Astrocyte (in vitro differentiated cells and primary cell): ENCODE measurements around the gene FRMD7. TPM values are rescaled to one million over a fixed set of nuclear protein-coding genes. Genes with fewer than 3 reads are reported as not detected.

Experiments
- DNase-seq: peaks from one replicate; pipeline ENCODE4 v3.0.0-alpha.2; 2010; ENCODE audit warnings: low read depth
- FAIRE-seq: peaks from 2 replicates; lab custom pipeline; 2011; peaks lifted over from hg19 to GRCh38; lab: Jason Lieb, UNC
- H2AFZ ChIP-seq: 2 replicates; pipeline ENCODE4 v1.6.0; 2012; ENCODE audit warnings: low read depth, low read length, inconsistent platforms
- H3K27ac ChIP-seq: 2 replicates; pipeline ENCODE4 v1.5.1; 2011; ENCODE audit warnings: low read depth, low read length, inconsistent platforms
- H3K27me3 ChIP-seq: 2 replicates; pipeline ENCODE4 v1.6.0; 2011; ENCODE audit warnings: low read length, inconsistent platforms; ENCODE audit not compliant: insufficient read depth
- H3K36me3 ChIP-seq: 2 replicates; pipeline ENCODE4 v1.5.1; 2011; ENCODE audit warnings: low read length, inconsistent platforms; ENCODE audit not compliant: insufficient read depth
- H3K4me1 ChIP-seq: 2 replicates; pipeline ENCODE4 v1.5.1; 2011; ENCODE audit warnings: low read length, inconsistent platforms; ENCODE audit not compliant: insufficient read depth
- H3K4me2 ChIP-seq: 2 replicates; pipeline ENCODE4 v1.6.0; 2012; ENCODE audit warnings: low read length, inconsistent platforms
- H3K4me3 ChIP-seq: 2 replicates; pipeline ENCODE4 v1.5.1; 2011; ENCODE audit warnings: low read depth, mild to moderate bottlenecking, low read length, inconsistent platforms; ENCODE audit not compliant: insufficient read depth
- H3K79me2 ChIP-seq: 2 replicates; pipeline ENCODE4 v1.6.0; 2012; ENCODE audit warnings: mild to moderate bottlenecking, low read length, inconsistent platforms; ENCODE audit not compliant: insufficient read depth
- H3K9ac ChIP-seq: 2 replicates; pipeline ENCODE4 v1.6.0; 2012; ENCODE audit warnings: mild to moderate bottlenecking, low read length, inconsistent platforms
- H3K9me3 ChIP-seq: 2 replicates; pipeline ENCODE4 v1.5.1; 2012; ENCODE audit warnings: low read depth, mild to moderate bottlenecking, low read length, inconsistent platforms; ENCODE audit not compliant: insufficient read depth
- H4K20me1 ChIP-seq: 2 replicates; pipeline ENCODE4 v1.6.0; 2012; ENCODE audit warnings: low read length, inconsistent platforms; ENCODE audit not compliant: insufficient read depth
- H3K27ac Mint-ChIP-seq: one replicate; pipeline ENCODE4 v1.8.0; 2021; ENCODE audit warnings: mild to moderate bottlenecking, mixed read lengths; ENCODE audit not compliant: unreplicated experiment
- H3K27me3 Mint-ChIP-seq: one replicate; pipeline ENCODE4 v1.8.0; 2021; ENCODE audit warnings: low read depth, mixed read lengths; ENCODE audit not compliant: unreplicated experiment
- H3K36me3 Mint-ChIP-seq: one replicate; pipeline ENCODE4 v1.8.0; 2021; ENCODE audit warnings: low read depth, mixed read lengths; ENCODE audit not compliant: unreplicated experiment
- H3K4me1 Mint-ChIP-seq: one replicate; pipeline ENCODE4 v1.8.0; 2021; ENCODE audit warnings: low read depth, mixed read lengths; ENCODE audit not compliant: unreplicated experiment
- H3K4me3 Mint-ChIP-seq: one replicate; pipeline ENCODE4 v1.8.0; 2021; ENCODE audit warnings: mild to moderate bottlenecking, moderate library complexity, mixed read lengths; ENCODE audit not compliant: unreplicated experiment
- H3K9me3 Mint-ChIP-seq: one replicate; pipeline ENCODE4 v1.8.0; 2021; ENCODE audit warnings: mild to moderate bottlenecking, mixed read lengths; ENCODE audit not compliant: unreplicated experiment
- CTCF ChIP-seq: IDR thresholded peaks from 2 replicates; pipeline ENCODE4 v1.5.1; 2011; ENCODE audit warnings: low read depth, mild to moderate bottlenecking, inconsistent platforms, low read length, moderate library complexity; ENCODE audit not compliant: insufficient read depth
- EZH2 ChIP-seq: IDR thresholded peaks from 2 replicates; pipeline ENCODE4 v1.6.1; 2012; ENCODE audit warnings: mild to moderate bottlenecking, low read length, inconsistent platforms; ENCODE audit not compliant: insufficient read depth
- total RNA-seq: library from RNA; stranded (reverse); gene quantifications from 2 replicates; pipeline ENCODE4 v1.2.1, GENCODE V29; 2021

Gene FRMD7
- total RNA-seq, 1 donor from 2014 or later = 0.09 TPM

GRCh38 chrX:132094164-132094563 lies 33.7 kb downstream of the FRMD7 start:
- FAIRE-seq (no peak), DNase-seq (peak; percentile 58)
- no peaks in the 10 kb centered on the region for H3K27me3 ChIP-seq
- no peak overlapping the region for H3K4me3 Mint-ChIP-seq
- no peak overlapping the region for H3K27ac Mint-ChIP-seq
- no peaks in the 10 kb centered on the region for H3K9me3 Mint-ChIP-seq
- no peaks in the 10 kb centered on the region for H3K9me3 ChIP-seq
- no peaks in the 10 kb centered on the region for H4K20me1 ChIP-seq
- no peak overlapping the region for H2AFZ ChIP-seq
- H3K4me2 ChIP-seq = no peak overlapping the region
- H3K27ac ChIP-seq = no peak overlapping the region
- no peak overlapping the region for H3K4me3 ChIP-seq
- no peak for TF ChIP-seq CTCF
- TF ChIP-seq EZH2 = no peak
- H3K36me3 ChIP-seq = no peaks in the 10 kb centered on the region
- peaks cover 4% of the 10 kb centered on the region for H3K4me1 Mint-ChIP-seq
- no peak overlapping the region for H3K9ac ChIP-seq
- H3K4me1 ChIP-seq = no peaks in the 10 kb centered on the region
- peaks cover 3% of the 10 kb centered on the region for H3K27me3 Mint-ChIP-seq
- H3K79me2 ChIP-seq = no peaks in the 10 kb centered on the region
- no peaks in the 10 kb centered on the region for H3K36me3 Mint-ChIP-seq

DNA sequence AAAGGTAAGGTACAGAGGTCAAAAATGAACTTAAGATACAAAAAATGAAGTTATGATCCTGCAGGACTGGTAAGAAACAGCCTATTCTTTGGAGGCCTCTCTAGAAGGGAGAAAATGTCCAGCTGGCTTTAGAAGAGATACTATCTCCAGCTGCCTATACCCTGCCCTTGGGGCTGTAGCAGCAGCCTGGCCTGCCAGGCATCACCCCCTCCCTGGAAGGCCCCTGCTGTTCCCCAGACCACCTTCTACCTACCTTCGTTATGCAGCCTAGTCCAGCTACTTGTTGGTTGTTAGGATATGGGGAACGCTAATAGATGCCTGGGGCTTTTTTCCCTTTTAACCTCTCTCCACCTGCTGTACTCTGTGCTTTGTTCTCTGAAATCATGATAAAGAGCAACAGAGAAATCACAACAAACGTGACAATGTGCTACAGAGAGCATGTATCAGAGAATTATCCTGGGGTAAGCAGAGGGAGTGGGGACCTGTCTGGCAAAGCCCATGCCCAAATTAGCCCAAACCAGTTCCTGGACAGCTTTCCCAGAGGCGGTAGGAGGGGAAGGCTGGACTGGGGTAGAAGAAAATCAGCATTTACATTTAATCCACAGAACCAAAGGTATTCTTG lies 34.5 kb downstream of the FRMD7 start:
- Histone ChIP-seq H2AFZ (no peak overlapping the region), H3K9ac (no peak overlapping the region), H3K4me3 (no peak overlapping the region), H3K36me3 (no peaks in the 10 kb centered on the region), H4K20me1 (no peaks in the 10 kb centered on the region), H3K4me2 (no peak overlapping the region), H3K27me3 (no peaks in the 10 kb centered on the region), H3K79me2 (no peaks in the 10 kb centered on the region), H3K4me1 (no peaks in the 10 kb centered on the region), H3K27ac (no peak overlapping the region), H3K9me3 (no peaks in the 10 kb centered on the region)
- Mint-ChIP-seq H3K27ac (no peak overlapping the region), H3K9me3 (no peaks in the 10 kb centered on the region), H3K4me3 (no peak overlapping the region), H3K27me3 (peaks cover 3% of the 10 kb centered on the region), H3K36me3 (no peaks in the 10 kb centered on the region), H3K4me1 (peaks cover 4% of the 10 kb centered on the region)
- FAIRE-seq (no peak), DNase-seq (no peak)
- TF ChIP-seq CTCF (no peak), EZH2 (no peak)

DNA sequence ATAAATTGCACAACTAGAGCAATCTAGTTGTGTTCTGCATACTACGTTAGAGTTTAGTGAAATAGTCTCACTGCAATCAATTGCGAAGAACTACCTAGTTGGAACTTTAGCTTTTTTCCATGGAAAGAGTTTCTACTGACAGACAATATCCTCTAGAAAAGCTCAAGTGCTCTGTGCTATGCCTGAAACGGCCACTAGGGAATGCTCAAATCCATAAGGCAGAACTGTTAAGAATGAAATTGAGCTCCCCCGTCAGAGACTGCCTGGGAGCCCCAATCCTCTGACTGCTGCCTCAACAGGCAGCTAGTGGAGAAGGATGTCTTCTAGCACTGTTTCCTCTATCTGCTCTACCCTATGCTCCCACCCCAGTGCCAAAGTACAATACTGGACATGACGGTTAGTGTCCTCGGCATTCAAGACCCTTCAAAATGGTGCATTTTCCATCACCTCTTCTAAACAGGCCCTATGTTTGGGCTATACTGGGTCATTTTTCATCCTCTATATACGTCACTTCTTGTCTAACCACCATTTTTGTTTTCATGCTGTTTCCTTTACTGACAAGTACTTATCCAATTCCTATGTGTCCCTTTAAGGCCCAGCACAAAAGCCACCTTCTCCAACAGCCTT lies 35.3 kb downstream of the FRMD7 start:
- H3K27me3 ChIP-seq = no peaks in the 10 kb centered on the region
- H2AFZ ChIP-seq = no peak overlapping the region
- H3K27ac Mint-ChIP-seq = no peak overlapping the region
- no peaks in the 10 kb centered on the region for H3K9me3 Mint-ChIP-seq
- no peaks in the 10 kb centered on the region for H3K79me2 ChIP-seq
- no peak overlapping the region for H3K4me3 Mint-ChIP-seq
- H3K27ac ChIP-seq = no peak overlapping the region
- H3K27me3 Mint-ChIP-seq = no peaks in the 10 kb centered on the region
- no peak overlapping the region for H3K9ac ChIP-seq
- no peak overlapping the region for H3K4me2 ChIP-seq
- no peaks in the 10 kb centered on the region for H4K20me1 ChIP-seq
- FAIRE-seq = peak; percentile 72
- H3K4me1 ChIP-seq = no peaks in the 10 kb centered on the region
- no peaks in the 10 kb centered on the region for H3K36me3 ChIP-seq
- TF ChIP-seq EZH2 (no peak), CTCF (peak; percentile 66)
- no peaks in the 10 kb centered on the region for H3K9me3 ChIP-seq
- no peak overlapping the region for H3K4me3 ChIP-seq
- peaks cover 4% of the 10 kb centered on the region for H3K4me1 Mint-ChIP-seq
- peak; percentile 33 for DNase-seq
- no peaks in the 10 kb centered on the region for H3K36me3 Mint-ChIP-seq
